OCI-LY7 (cell line): ENCODE data around the gene PPFIA2. TPM values are rescaled to one million over a fixed set of nuclear protein-coding genes. Genes with fewer than 3 reads are reported as not detected.
"Not testable (repeated sequence)": the region's sequence is repeated elsewhere in the genome, so short reads cannot be mapped to it uniquely, and the experiment has no call there.

Source experiments
- BruUV-seq: library from RNA; stranded (reverse); fragments of 400-500 nt; replicated peaks from 2 replicates; lab custom pipeline; 2021; lab: Mats Ljungman, UMichigan
- CTCF ChIA-PET: fragments of 300-600 bp; sonication (Branson Sonifier 250); formaldehyde crosslinking; loops from one replicate; lab custom pipeline; 2022; ENCODE audit warnings: antibody characterized with exemption; ENCODE audit not compliant: unreplicated experiment; lab: Charles Lee
- POLR2A ChIA-PET: fragments of 300-600 bp; sonication (Branson Sonifier 250); formaldehyde crosslinking; loops from one replicate; lab custom pipeline; 2022; ENCODE audit warnings: antibody characterized with exemption; lab: Charles Lee
- DNase-seq: peaks from one replicate; pipeline ENCODE4 v3.0.0-alpha.2; 2015; ENCODE audit warnings: low spot score
- H2AFZ ChIP-seq: fragments of 200-600 bp; sonication (generic), shearing (Covaris generic); 2 replicates; pipeline ENCODE4 v1.6.1; 2014; ENCODE audit warnings: mild to moderate bottlenecking, antibody characterized with exemption, low read length, moderate library complexity
- H3K27ac ChIP-seq: fragments of 200-600 bp; sonication (generic); 2 replicates; pipeline ENCODE4 v1.5.1; 2014; ENCODE audit warnings: mixed run types, low read depth, mild to moderate bottlenecking, moderate library complexity, low read length, inconsistent platforms; ENCODE audit not compliant: poor library complexity, severe bottlenecking
- H3K36me3 ChIP-seq: fragments of 200-600 bp; sonication (generic); 2 replicates; pipeline ENCODE4 v1.6.1; 2014; ENCODE audit warnings: mild to moderate bottlenecking, antibody characterized with exemption, low read length, moderate library complexity, mixed read lengths; ENCODE audit not compliant: insufficient read depth
- H3K4me1 ChIP-seq: fragments of 200-600 bp; sonication (generic); 2 replicates; pipeline ENCODE4 v1.5.1; 2014; ENCODE audit warnings: mild to moderate bottlenecking, low read length; ENCODE audit not compliant: insufficient read depth, poor library complexity, severe bottlenecking
- H3K4me2 ChIP-seq: fragments of 200-600 bp; sonication (generic); 2 replicates; pipeline ENCODE4 v1.6.1; 2014; ENCODE audit warnings: mild to moderate bottlenecking, low read length
- H3K4me3 ChIP-seq: fragments of 200-600 bp; sonication (generic); 2 replicates; pipeline ENCODE4 v1.5.1; 2014; ENCODE audit warnings: mild to moderate bottlenecking, low read depth, low read length; ENCODE audit not compliant: poor library complexity, severe bottlenecking
- H3K79me2 ChIP-seq: fragments of 200-600 bp; sonication (generic); 2 replicates; pipeline ENCODE4 v1.6.1; 2016; ENCODE audit warnings: low read depth, mild to moderate bottlenecking, low read length, moderate library complexity, mixed read lengths; ENCODE audit not compliant: insufficient read depth
- H3K9me2 ChIP-seq: fragments of 200-600 bp; sonication (generic); 2 replicates; pipeline ENCODE4 v1.6.1; 2016; ENCODE audit warnings: mild to moderate bottlenecking, low read length, mixed read lengths; ENCODE audit not compliant: insufficient read depth
- H3K9me3 ChIP-seq: fragments of 200-600 bp; sonication (generic); 2 replicates; pipeline ENCODE4 v1.6.1; 2014; ENCODE audit warnings: mild to moderate bottlenecking, mixed run types, low read length, mixed read lengths
- H4K20me1 ChIP-seq: fragments of 200-600 bp; sonication (generic); 2 replicates; pipeline ENCODE4 v1.6.1; 2014; ENCODE audit warnings: mild to moderate bottlenecking, antibody characterized with exemption, low read length, moderate library complexity, mixed read lengths; ENCODE audit not compliant: insufficient read depth
- CTCF ChIP-seq: fragments of 200-600 bp; sonication (generic); conservative IDR thresholded peaks from 2 replicates; pipeline ENCODE4 v1.5.1; 2014; ENCODE audit warnings: mild to moderate bottlenecking, antibody characterized with exemption, low read length, moderate library complexity, mixed read lengths
- EZH2phosphoT487 ChIP-seq: fragments of 200-600 bp; sonication (generic); IDR thresholded peaks from 2 replicates; pipeline ENCODE4 v1.6.1; 2018; ENCODE audit warnings: low read depth, borderline replicate concordance, mild to moderate bottlenecking, mixed run types, antibody characterized with exemption, low read length, moderate library complexity, mixed read lengths
- intact Hi-C: fragments of 100-400 bp; cut with micrococcal nuclease; formaldehyde crosslinking; loops from one replicate; pipeline ENCODE4 v1.10.0; 2022; ENCODE audit not compliant: unreplicated experiment
- total RNA-seq, 2 experiments: library from RNA; depleted of rRNA in 1 of 2; stranded (reverse); fragments of >200 nt in 1 of 2; shearing (Covaris generic) in 1 of 2; gene quantifications; 2 replicates each; pipeline ENCODE4 v1.2.3, GENCODE V29; 2014 to 2022

Gene PPFIA2
- total RNA-seq, 2 experiments from 2014 or later, result not detected

- intact Hi-C loops, result no loop called here
- TF ChIP-seq EZH2phosphoT487 (no peak), CTCF (no peak)
- H3K4me1 ChIP-seq, result no peaks in the 10 kb centered on the region
- H4K20me1 ChIP-seq, result no peaks in the 10 kb centered on the region
- no peaks in the 10 kb centered on the region for H3K36me3 ChIP-seq
- H3K4me3 ChIP-seq, result no peak overlapping the region
- H3K79me2 ChIP-seq, result no peaks in the 10 kb centered on the region
- no peaks in the 10 kb centered on the region for H3K9me3 ChIP-seq
- CTCF ChIA-PET, result no interaction called here
- H2AFZ ChIP-seq, result no peak overlapping the region
- H3K27ac ChIP-seq, result no peak overlapping the region
- POLR2A ChIA-PET, result interaction anchor here (0.7 to 1.4 kb wide), 3 partner anchors 10 to 228 kb away, joined by 3 to 6 read pairs (median 4); no protein-coding TSS in a partner anchor
- H3K9me2 ChIP-seq, result no peaks in the 10 kb centered on the region
- no TSS peak for BruUV-seq
- H3K4me2 ChIP-seq, result no peak overlapping the region
- DNase-seq, result no peak
Observed at GRCh38 chr12:81679614-81680013, 79.5 kb downstream of the PPFIA2 start.

GRCh38 chr12:81670759-81671158 lies 88.4 kb downstream of the PPFIA2 start:
- ChIA-PET POLR2A (no interaction called here), CTCF (no interaction called here)
- BruUV-seq, result no TSS peak
- intact Hi-C loops, result no loop called here
- H3K9me2 ChIP-seq, result no peaks in the 10 kb centered on the region
- no peak overlapping the region for H3K4me3 ChIP-seq
- H3K9me3 ChIP-seq, result no peaks in the 10 kb centered on the region
- no peak overlapping the region for H3K27ac ChIP-seq
- no peaks in the 10 kb centered on the region for H3K4me1 ChIP-seq
- H3K79me2 ChIP-seq, result no peaks in the 10 kb centered on the region
- no peak for DNase-seq
- no peak overlapping the region for H3K4me2 ChIP-seq
- no peaks in the 10 kb centered on the region for H4K20me1 ChIP-seq
- TF ChIP-seq EZH2phosphoT487 (no peak), CTCF (no peak)
- no peak overlapping the region for H2AFZ ChIP-seq
- no peaks in the 10 kb centered on the region for H3K36me3 ChIP-seq

- H3K4me3 ChIP-seq, result no peak overlapping the region
- H3K27ac ChIP-seq, result no peak overlapping the region
- H2AFZ ChIP-seq, result no peak overlapping the region
- H3K79me2 ChIP-seq, result no peaks in the 10 kb centered on the region
- H3K4me2 ChIP-seq, result no peak overlapping the region
- H3K9me2 ChIP-seq, result no peaks in the 10 kb centered on the region
- H3K4me1 ChIP-seq, result no peaks in the 10 kb centered on the region
- no TSS peak for BruUV-seq
- intact Hi-C loops, result no loop called here
- no peak for DNase-seq
- CTCF ChIA-PET, result no interaction called here
- TF ChIP-seq CTCF, result no peak
- no peaks in the 10 kb centered on the region for H3K9me3 ChIP-seq
- H4K20me1 ChIP-seq, result no peaks in the 10 kb centered on the region
- no peaks in the 10 kb centered on the region for H3K36me3 ChIP-seq
- POLR2A ChIA-PET, result no interaction called here
Observed at GRCh38 chr12:81668475-81668874, 90.7 kb downstream of the PPFIA2 start.

- H3K79me2 ChIP-seq, H3K4me2 ChIP-seq, H3K4me3 ChIP-seq, H3K9me2 ChIP-seq, H3K9me3 ChIP-seq, H2AFZ ChIP-seq, H3K36me3 ChIP-seq, intact Hi-C loops, CTCF ChIA-PET, H3K27ac ChIP-seq, H4K20me1 ChIP-seq, H3K4me1 ChIP-seq, DNase-seq, POLR2A ChIA-PET, BruUV-seq: not testable (repeated sequence)
Observed at GRCh38 chr12:81659310-81659709, 99.8 kb downstream of the PPFIA2 start.
